Measurements from ENCODE around the gene KANK2.
A peak's percentile ranks its signal among the peaks of the same experiment; 100 is the strongest.

The KANK2 gene

DNA sequence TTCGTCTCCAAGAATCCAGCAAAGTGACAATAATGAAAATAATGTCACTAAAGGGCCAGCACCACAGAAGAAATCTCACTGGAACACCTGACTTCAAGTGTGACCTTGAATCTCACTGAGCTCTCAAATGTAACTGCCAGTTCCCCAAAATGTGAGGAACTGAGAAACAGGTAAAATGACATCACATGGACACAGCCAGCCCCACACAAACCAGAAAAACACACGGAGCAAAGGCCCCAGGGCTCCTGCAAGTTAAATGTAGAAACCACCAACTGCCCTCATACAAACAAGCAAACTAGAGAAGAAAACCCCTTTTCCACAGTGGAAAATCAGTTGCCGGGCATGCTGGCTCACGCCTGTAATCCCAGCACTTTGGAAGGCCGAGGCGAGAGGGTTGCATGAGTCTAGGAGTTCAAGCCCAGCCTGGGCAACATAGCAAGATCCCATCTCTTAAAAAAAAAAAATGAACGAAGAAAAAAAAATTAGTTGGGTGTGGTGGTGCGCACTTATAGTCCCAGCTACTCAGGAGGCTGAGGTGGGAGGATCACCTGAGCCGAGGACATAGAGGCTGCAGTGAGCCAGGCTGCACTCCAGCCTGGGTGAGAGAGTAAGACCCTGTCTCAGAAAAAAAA is 8.7 kb upstream of the KANK2 start:
- H3K36me3 Mint-ChIP-seq: peaks cover 30% of the 10 kb centered on the region
- H3K4me1 Mint-ChIP-seq: peaks cover 18% of the 10 kb centered on the region
- no peak for ATAC-seq
- DNase-seq (ENCODE audit: low spot score in 2 of 2): no peak
- peaks cover 2% of the 10 kb centered on the region for H3K9me3 Mint-ChIP-seq
- no peak overlapping the region for H3K4me3 Mint-ChIP-seq
- H3K27ac Mint-ChIP-seq: no peak overlapping the region

DNA sequence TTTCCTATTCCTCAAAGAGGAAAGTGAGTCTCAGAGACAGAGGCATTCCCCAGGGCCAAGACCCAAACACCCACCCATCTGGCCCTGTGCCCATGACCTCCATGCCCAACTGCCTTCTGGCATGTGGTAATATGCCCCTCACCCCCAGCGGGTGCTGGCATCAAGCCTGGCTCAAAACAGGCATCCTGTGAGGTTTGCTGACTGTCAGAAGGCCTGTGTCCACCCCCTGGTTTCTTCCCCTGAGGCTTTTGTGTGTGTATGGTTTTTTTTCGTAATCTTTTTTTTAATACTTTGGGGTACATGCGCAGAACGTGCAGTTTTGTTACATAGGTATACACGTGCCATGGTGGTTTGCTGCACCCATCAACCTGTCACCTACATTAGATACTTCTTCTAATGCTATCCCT is 7.6 kb upstream of the KANK2 start:
- DNase-seq (ENCODE audit: low spot score in 2 of 2) (no peak), ATAC-seq (no peak)
- Mint-ChIP-seq H3K4me1 (peaks cover 7% of the 10 kb centered on the region), H3K36me3 (peaks cover 19% of the 10 kb centered on the region), H3K4me3 (no peak overlapping the region), H3K27ac (no peak overlapping the region), H3K9me3 (no peaks in the 10 kb centered on the region)

DNA sequence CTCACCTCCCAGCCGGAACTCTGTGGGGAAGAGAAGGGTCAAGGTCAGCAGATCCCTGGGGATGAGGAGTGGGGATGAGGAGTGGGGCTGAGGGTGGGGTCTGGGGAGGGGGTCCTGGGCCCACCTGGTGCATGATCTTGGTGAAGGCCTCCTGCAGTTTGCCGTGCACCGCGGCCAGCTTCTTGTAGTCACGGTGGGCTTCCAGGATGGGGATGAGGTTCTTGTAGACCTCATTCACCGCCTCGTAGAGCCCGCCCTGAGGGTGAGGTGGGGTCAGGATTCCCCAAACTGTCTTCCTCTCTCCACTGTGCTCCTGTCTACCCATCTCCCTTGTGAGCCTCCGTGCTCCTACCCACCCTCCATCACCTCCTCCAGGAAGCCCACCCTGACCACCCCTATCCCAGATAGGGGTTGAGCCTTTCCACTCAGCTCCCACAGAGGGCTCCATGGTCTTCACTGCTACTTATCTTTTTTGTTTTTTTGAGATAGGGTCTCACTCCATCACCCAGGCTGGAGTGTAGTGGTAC is 6.8 kb upstream of the KANK2 start:
- H3K4me1 Mint-ChIP-seq: peaks cover 6% of the 10 kb centered on the region
- H3K9me3 Mint-ChIP-seq: no peaks in the 10 kb centered on the region
- DNase-seq (ENCODE audit: low spot score in 2 of 2): no peak
- peaks cover 11% of the 10 kb centered on the region for H3K36me3 Mint-ChIP-seq
- peak overlapping the region; percentile 27 for H3K27ac Mint-ChIP-seq
- no peak overlapping the region for H3K4me3 Mint-ChIP-seq
- ATAC-seq: no peak

DNA sequence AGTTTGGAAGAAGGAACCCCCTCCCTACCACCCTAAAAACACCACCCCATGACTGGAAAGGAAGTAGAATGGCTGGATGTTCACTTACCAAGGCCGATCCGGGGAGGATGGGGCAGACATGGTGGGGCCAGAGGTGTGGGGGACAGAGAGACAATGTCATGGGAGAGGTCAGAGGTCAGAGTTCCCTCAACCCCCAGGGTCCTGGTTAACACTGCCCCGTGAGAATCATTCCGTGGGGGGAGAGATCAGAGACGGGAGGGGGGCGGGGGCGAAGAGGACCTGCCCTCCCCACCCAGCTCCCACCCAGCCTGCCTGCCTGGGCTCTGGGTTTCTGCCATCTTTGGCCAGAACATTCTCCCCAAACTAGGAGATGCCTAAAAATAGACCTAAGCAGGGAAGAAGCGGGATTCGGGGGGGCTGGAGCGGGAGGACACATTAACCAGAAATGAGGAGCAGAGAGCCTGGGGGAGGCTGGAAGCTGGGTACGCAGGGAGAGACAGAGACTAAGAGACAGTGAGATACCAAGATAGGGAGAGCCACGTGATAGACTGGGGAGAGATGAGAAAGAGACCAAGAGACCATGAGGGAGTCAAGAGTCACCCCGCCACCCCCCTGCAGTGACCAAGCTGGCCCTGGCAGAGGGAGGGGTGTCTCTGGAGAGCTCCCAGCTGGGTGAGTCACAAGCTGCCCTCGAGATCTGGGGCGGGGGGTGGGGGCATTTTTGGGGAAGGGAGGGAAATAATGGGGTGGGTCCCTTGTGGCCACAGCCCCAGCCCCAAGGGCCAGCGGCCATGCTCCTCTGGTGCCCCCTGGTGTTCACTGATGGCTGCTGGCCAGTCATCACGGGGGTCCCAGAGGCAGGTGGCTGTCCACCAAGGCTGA is 6.1 kb upstream of the KANK2 start:
- Mint-ChIP-seq H3K36me3 (peaks cover 4% of the 10 kb centered on the region), H3K9me3 (no peaks in the 10 kb centered on the region), H3K4me3 (no peak overlapping the region), H3K27ac (no peak overlapping the region), H3K4me1 (peaks cover 6% of the 10 kb centered on the region)
- ATAC-seq: peak; percentile 29
- no peak for DNase-seq (ENCODE audit: low spot score in 2 of 2)

DNA sequence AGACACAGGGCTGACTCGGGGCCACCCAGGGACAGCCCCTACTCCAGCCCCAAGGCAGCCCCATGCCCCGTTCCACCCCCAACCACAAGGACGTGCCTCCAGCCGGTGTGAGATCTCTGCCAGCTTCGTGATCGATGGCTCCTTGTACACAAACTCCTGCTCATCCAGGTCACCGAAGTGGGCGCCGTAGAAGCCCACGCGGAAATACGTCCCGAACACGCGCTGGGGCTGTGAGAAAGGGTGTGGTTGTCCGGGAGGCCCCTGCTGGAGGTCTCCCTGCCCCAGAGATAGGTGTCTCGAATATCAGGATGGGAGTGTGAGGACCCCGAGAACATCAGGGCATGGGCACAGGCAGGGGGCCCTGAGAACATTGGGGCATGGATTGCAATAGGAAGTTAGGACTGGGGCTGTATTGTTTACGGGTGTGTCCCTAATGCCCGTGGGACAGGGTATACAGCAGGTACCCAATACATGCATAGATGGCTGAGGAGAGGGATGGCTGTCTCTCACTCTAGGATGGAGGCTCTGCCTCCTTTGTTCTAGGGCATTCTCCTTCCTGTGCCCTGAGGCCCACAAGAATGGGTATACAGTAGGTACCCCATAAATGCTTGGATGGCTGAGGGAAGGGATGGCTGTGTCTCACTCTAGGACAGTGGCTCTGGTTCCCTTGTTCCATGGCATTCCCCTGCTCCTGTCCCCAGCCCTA is 5.3 kb upstream of the KANK2 start:
- no peaks in the 10 kb centered on the region for H3K9me3 Mint-ChIP-seq
- H3K36me3 Mint-ChIP-seq: no peaks in the 10 kb centered on the region
- no peak overlapping the region for H3K4me3 Mint-ChIP-seq
- no peak overlapping the region for H3K27ac Mint-ChIP-seq
- H3K4me1 Mint-ChIP-seq: peaks cover 6% of the 10 kb centered on the region
- no peak for ATAC-seq
- no peak for DNase-seq (ENCODE audit: low spot score in 2 of 2)

DNA sequence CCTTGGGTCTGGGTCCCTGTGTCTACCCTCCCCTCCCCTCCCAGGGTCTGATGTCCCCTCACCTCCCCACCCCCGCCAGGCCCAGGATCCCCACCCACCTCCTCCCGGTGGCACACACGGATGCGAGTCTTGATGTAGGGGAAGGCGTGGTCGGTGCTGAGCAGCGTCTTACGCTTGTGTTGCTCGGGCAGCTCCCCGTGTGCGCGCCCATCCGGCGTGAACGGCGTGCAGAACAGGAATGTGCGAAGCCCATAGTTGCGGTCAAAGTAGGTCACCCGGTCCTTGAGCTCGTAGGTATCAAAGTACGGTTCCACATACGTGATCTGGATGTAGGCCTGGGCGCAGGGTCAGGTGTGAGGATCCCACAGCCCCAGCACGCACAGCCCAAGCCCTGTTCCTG is 4.4 kb upstream of the KANK2 start:
- Mint-ChIP-seq H3K4me3 (no peak overlapping the region), H3K27ac (no peak overlapping the region)
- no peak for DNase-seq (ENCODE audit: low spot score in 2 of 2)

DNA sequence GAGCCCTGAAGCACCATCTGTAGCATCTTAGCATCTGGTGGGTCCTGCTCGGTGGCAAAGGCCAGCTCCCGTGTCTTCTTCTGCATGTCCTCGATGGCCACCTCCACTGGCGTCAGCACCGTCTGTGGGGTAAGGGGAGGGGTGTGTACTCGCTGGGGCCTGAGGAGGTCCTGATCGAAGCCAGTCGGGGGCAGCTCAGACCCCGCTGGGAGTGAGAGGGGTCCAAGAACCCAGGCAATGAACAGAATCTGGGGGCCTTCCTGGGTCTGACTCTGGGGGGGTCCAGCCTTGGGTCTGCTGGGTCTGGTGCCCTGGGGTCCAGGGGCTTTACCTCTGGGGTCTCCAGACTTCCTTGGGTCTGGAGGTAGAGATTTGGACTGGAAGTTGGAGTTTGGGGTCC is 3.6 kb upstream of the KANK2 start:
- Mint-ChIP-seq H3K4me1 (peaks cover 12% of the 10 kb centered on the region), H3K27ac (no peak overlapping the region), H3K9me3 (no peaks in the 10 kb centered on the region), H3K4me3 (no peak overlapping the region), H3K36me3 (no peaks in the 10 kb centered on the region)
- DNase-seq (ENCODE audit: low spot score in 2 of 2) (no peak), ATAC-seq (no peak)

More for the DNA sequence above, 4.4 kb upstream of the KANK2 start:
- Mint-ChIP-seq H3K4me1 (peaks cover 6% of the 10 kb centered on the region), H3K9me3 (no peaks in the 10 kb centered on the region), H3K36me3 (no peaks in the 10 kb centered on the region)
- no peak for ATAC-seq

GRCh38 chr19:11200015-11200574 is 2.8 kb upstream of the KANK2 start:
- peaks cover 12% of the 10 kb centered on the region for H3K4me1 Mint-ChIP-seq
- DNase-seq (ENCODE audit: low spot score in 2 of 2) (no peak), ATAC-seq (no peak)
- no peak overlapping the region for H3K4me3 Mint-ChIP-seq
- no peaks in the 10 kb centered on the region for H3K9me3 Mint-ChIP-seq
- H3K36me3 Mint-ChIP-seq: no peaks in the 10 kb centered on the region
- no peak overlapping the region for H3K27ac Mint-ChIP-seq

- DNase-seq (ENCODE audit: low spot score in 2 of 2): no peak
- ATAC-seq: no peak
- H3K9me3 Mint-ChIP-seq: no peaks in the 10 kb centered on the region
- peaks cover 12% of the 10 kb centered on the region for H3K4me1 Mint-ChIP-seq
- H3K4me3 Mint-ChIP-seq: no peak overlapping the region
- no peaks in the 10 kb centered on the region for H3K36me3 Mint-ChIP-seq
- H3K27ac Mint-ChIP-seq: no peak overlapping the region
These were observed 2.2 kb upstream of the KANK2 start for GRCh38 chr19:11199517-11199916.

GRCh38 chr19:11198769-11199424 is 1.6 kb upstream of the KANK2 start:
- H3K4me1 Mint-ChIP-seq: peaks cover 12% of the 10 kb centered on the region
- H3K9me3 Mint-ChIP-seq: no peaks in the 10 kb centered on the region
- no peaks in the 10 kb centered on the region for H3K36me3 Mint-ChIP-seq
- H3K4me3 Mint-ChIP-seq: no peak overlapping the region
- ATAC-seq: no peak
- H3K27ac Mint-ChIP-seq: no peak overlapping the region
- no peak for DNase-seq (ENCODE audit: low spot score in 2 of 2)

- DNase-seq (ENCODE audit: low spot score in 2 of 2): no peak
- Mint-ChIP-seq H3K4me3 (peak overlapping the region; percentile 68), H3K27ac (no peak overlapping the region), H3K9me3 (no peaks in the 10 kb centered on the region), H3K36me3 (no peaks in the 10 kb centered on the region), H3K4me1 (peaks cover 6% of the 10 kb centered on the region)
- ATAC-seq: no peak
These were observed 810 bp upstream of the KANK2 start for GRCh38 chr19:11198175-11198534.

GRCh38 chr19:11196406-11197287 is 698 bp downstream of the KANK2 start:
- H3K4me1 Mint-ChIP-seq: peaks cover 6% of the 10 kb centered on the region
- H3K27ac Mint-ChIP-seq: no peak overlapping the region
- no peak for ATAC-seq
- H3K9me3 Mint-ChIP-seq: no peaks in the 10 kb centered on the region
- no peaks in the 10 kb centered on the region for H3K36me3 Mint-ChIP-seq
- no peak for DNase-seq (ENCODE audit: low spot score in 2 of 2)
- H3K4me3 Mint-ChIP-seq: peak overlapping the region; percentile 68

DNA sequence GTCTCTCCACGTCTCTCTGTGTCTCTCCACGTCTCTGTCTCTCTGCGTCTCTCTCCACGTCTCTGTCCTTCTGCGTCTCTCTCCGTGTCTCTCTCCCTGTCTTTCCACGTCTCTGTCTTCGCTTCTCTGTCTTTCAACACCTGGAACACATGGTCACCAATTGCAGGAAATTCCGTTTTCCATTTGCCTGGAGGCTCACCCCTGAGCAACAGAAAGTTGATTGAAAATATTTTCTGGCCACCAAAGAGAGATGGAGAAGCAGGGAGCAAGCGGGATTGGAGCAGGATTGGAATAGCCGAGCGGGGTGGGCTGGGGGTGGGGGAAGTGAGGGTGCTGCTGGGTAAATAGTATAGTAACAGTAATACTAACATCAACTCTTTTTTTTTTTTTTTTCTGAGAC is 1.7 kb downstream of the KANK2 start:
- DNase-seq (ENCODE audit: low spot score in 2 of 2): no peak
- Mint-ChIP-seq H3K9me3 (no peaks in the 10 kb centered on the region), H3K4me1 (peaks cover 6% of the 10 kb centered on the region), H3K4me3 (peak overlapping the region; percentile 68), H3K36me3 (no peaks in the 10 kb centered on the region), H3K27ac (no peak overlapping the region)
- no peak for ATAC-seq
